A673 (cell line): ENCODE results near the gene MTOR. TPM values are rescaled to one million over a fixed set of nuclear protein-coding genes. Genes with fewer than 3 reads are reported as not detected.

Experiments
- BruUV-seq: library from RNA; stranded (reverse); fragments of 400-500 nt; replicated peaks from 2 replicates; lab custom pipeline; 2021; lab: Mats Ljungman, UMichigan
- CTCF ChIA-PET: fragments of 300-600 bp; sonication (Branson Sonifier 250); formaldehyde crosslinking; loops from one replicate; lab custom pipeline; 2022; ENCODE audit warnings: antibody characterized with exemption; lab: Charles Lee
- POLR2A ChIA-PET: fragments of 300-600 bp; sonication (Branson Sonifier 250); formaldehyde crosslinking; loops from one replicate; lab custom pipeline; 2022; ENCODE audit warnings: antibody characterized with exemption; ENCODE audit not compliant: low non-redundant PET; lab: Charles Lee
- DNase-seq: peaks from one replicate; pipeline ENCODE4 v3.0.0-alpha.2; 2015; ENCODE audit warnings: low spot score
- H3K27ac ChIP-seq: fragments of 200-600 bp; sonication (generic); 2 replicates; pipeline ENCODE4 v1.5.1; 2016; ENCODE audit warnings: mixed run types, low read depth, mild to moderate bottlenecking, mixed read lengths, antibody characterized with exemption, low read length; ENCODE audit not compliant: poor library complexity, severe bottlenecking
- H3K27me3 ChIP-seq: fragments of 200-600 bp; sonication (generic); replicated peaks from 2 replicates; pipeline ENCODE4 v1.6.1; 2017; ENCODE audit warnings: mixed run types, low read depth, mild to moderate bottlenecking, mixed read lengths, antibody characterized with exemption, low read length; ENCODE audit not compliant: insufficient read depth, poor library complexity
- H3K36me3 ChIP-seq: fragments of 200-600 bp; sonication (generic); 2 replicates; pipeline ENCODE4 v1.6.1; 2016; ENCODE audit warnings: mixed run types, mild to moderate bottlenecking, mixed read lengths, antibody characterized with exemption, low read length; ENCODE audit not compliant: insufficient read depth, poor library complexity, severe bottlenecking
- H3K4me1 ChIP-seq: fragments of 200-600 bp; sonication (generic); 2 replicates; pipeline ENCODE4 v1.6.1; 2017; ENCODE audit warnings: mixed run types, mild to moderate bottlenecking, mixed read lengths, antibody characterized with exemption, low read length; ENCODE audit not compliant: insufficient read depth, poor library complexity, severe bottlenecking
- H3K4me3 ChIP-seq: fragments of 200-600 bp; sonication (generic); 2 replicates; pipeline ENCODE4 v1.5.1; 2016; ENCODE audit warnings: low read depth, mixed run types, mild to moderate bottlenecking, mixed read lengths, low read length; ENCODE audit not compliant: poor library complexity, severe bottlenecking
- H3K9me3 ChIP-seq: fragments of 200-600 bp; sonication (generic); 2 replicates; pipeline ENCODE4 v1.6.1; 2016; ENCODE audit warnings: mixed run types, low read depth, mild to moderate bottlenecking, mixed read lengths, antibody characterized with exemption, low read length; ENCODE audit not compliant: poor library complexity, severe bottlenecking
- CTCF ChIP-seq: fragments of 300-800, 200-600 bp; sonication (generic); conservative IDR thresholded peaks from 2 replicates; pipeline ENCODE4 v1.5.1; 2017; ENCODE audit warnings: low read depth, mild to moderate bottlenecking, antibody characterized with exemption, low read length, moderate library complexity, mixed read lengths
- EZH2 ChIP-seq: fragments of 200-600 bp; sonication (generic); IDR thresholded peaks from 2 replicates; pipeline ENCODE4 v1.6.1; 2017; ENCODE audit warnings: borderline replicate concordance, low read depth, mild to moderate bottlenecking, mixed read lengths, antibody characterized with exemption, low read length; ENCODE audit not compliant: poor library complexity, severe bottlenecking
- intact Hi-C: fragments of 100-400 bp; cut with micrococcal nuclease; formaldehyde crosslinking; loops from one replicate; pipeline ENCODE4 v1.10.0; 2022; ENCODE audit not compliant: unreplicated experiment
- total RNA-seq: library from RNA; stranded (reverse); gene quantifications from 2 replicates; pipeline ENCODE4 v1.2.3, GENCODE V29; 2021

The MTOR gene
- total RNA-seq, 1 experiment from 2014 or later, result 63.7 TPM

- H3K4me1 ChIP-seq, result no peaks in the 10 kb centered on the region
- H3K9me3 ChIP-seq, result no peaks in the 10 kb centered on the region
- no peaks in the 10 kb centered on the region for H3K27me3 ChIP-seq
- intact Hi-C loops, result no loop called here
- POLR2A ChIA-PET, result no interaction called here
- DNase-seq, result no peak
- CTCF ChIA-PET, result no interaction called here
- no peak overlapping the region for H3K27ac ChIP-seq
- no TSS peak for BruUV-seq
- H3K36me3 ChIP-seq, result no peaks in the 10 kb centered on the region
- TF ChIP-seq EZH2, result no peak
- TF ChIP-seq CTCF, result no peak
- no peak overlapping the region for H3K4me3 ChIP-seq
Measured at GRCh38 chr1:11294951-11295350, 32.6 kb upstream of the MTOR start.

GRCh38 chr1:11293856-11294255, 31.5 kb upstream of the MTOR start:
- intact Hi-C loops, result no loop called here
- Histone ChIP-seq H3K27ac (no peak overlapping the region), H3K9me3 (no peaks in the 10 kb centered on the region), H3K4me3 (no peak overlapping the region), H3K4me1 (no peaks in the 10 kb centered on the region), H3K27me3 (no peaks in the 10 kb centered on the region), H3K36me3 (no peaks in the 10 kb centered on the region)
- ChIA-PET CTCF (no interaction called here), POLR2A (no interaction called here)
- TF ChIP-seq CTCF (no peak), EZH2 (no peak)
- no TSS peak for BruUV-seq
- no peak for DNase-seq

GRCh38 chr1:11291049-11291448, 28.7 kb upstream of the MTOR start:
- Histone ChIP-seq H3K9me3 (no peaks in the 10 kb centered on the region), H3K27ac (no peak overlapping the region), H3K4me1 (no peaks in the 10 kb centered on the region), H3K36me3 (peaks cover 8% of the 10 kb centered on the region), H3K4me3 (no peak overlapping the region), H3K27me3 (no peaks in the 10 kb centered on the region)
- CTCF ChIA-PET, result no interaction called here
- POLR2A ChIA-PET, result no interaction called here
- no peak for DNase-seq
- intact Hi-C loops, result no loop called here
- no TSS peak for BruUV-seq
- no peak for TF ChIP-seq EZH2

- ChIA-PET CTCF (no interaction called here), POLR2A (interaction anchor here (0.6 kb wide), 1 partner anchor 42 kb away, joined by 4 read pairs; no protein-coding TSS in a partner anchor)
Measured at GRCh38 chr1:11289064-11289463, 26.7 kb upstream of the MTOR start.

More at GRCh38 chr1:11289064-11289463, 26.7 kb upstream of the MTOR start:
- BruUV-seq, result no TSS peak
- intact Hi-C loops, result no loop called here
- TF ChIP-seq EZH2 (no peak), CTCF (no peak)
- Histone ChIP-seq H3K4me3 (no peak overlapping the region), H3K9me3 (no peaks in the 10 kb centered on the region), H3K4me1 (no peaks in the 10 kb centered on the region), H3K27me3 (no peaks in the 10 kb centered on the region), H3K36me3 (peaks cover 13% of the 10 kb centered on the region), H3K27ac (no peak overlapping the region)
- no peak for DNase-seq
